ENCODE results near the gene SRGAP2B. TPM values are rescaled to one million over a fixed set of nuclear protein-coding genes. Genes with fewer than 3 reads are reported as not detected.
A peak's percentile ranks its signal among the peaks of the same experiment; 100 is the strongest.
"Not testable (repeated sequence)": the region's sequence is repeated elsewhere in the genome, so short reads cannot be mapped to it uniquely, and the experiment has no call there.

The SRGAP2B gene
- 21.7 and 45.0 TPM in 2 replicates for total RNA-seq (2014; rRNA removed; shearing (Covaris generic))

DNA sequence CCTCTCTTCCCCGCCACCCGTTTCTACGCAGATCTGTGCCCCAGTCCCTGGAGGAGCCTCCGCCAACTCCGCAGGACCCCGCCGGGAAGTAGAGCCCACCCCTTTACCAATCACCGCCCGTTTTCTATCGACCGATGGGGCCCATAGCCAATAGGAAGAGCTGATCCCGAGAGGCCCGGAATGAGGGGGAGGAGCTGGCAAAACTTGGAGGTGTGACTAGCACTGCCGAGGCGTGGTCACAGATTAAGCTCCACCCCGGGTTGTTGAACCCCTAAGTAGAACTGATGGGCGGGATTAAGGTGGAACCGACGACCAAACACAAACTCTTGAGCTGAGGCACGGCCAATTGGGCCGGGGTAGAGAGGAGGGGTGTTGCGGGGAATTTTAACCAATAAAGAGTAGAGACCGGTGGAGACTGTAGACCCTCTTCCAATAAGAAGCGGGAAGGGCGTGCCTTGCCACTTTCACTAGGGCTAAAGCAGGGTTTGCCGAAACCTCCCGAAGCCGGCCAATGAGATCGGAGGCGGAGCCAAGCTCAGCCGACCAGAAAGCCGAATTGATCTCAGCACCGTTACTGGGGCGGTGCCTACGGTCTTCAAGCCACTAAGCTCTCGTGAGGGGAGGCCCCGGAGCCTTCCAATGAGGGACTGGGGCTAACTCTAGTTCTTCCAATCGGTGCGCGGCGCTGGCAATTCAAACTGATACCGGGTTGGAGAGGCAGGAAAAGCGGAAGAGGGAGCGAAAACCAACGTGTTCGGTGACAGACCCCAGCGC is at the start of gene SRGAP2B, which contains the start of gene FAM72D:
Gene SRGAP2B, minus strand, starts transcription at position 45 of the 774 bp plus-strand sequence. CDS start 2,427 bp downstream, outside the sequence.
Gene FAM72D, plus strand, starts transcription at position 691 of the 774 bp plus-strand sequence. CDS start 874 bp downstream, outside the sequence.
- DNase-seq (ENCODE audit: low read depth), result not testable (repeated sequence)

DNA sequence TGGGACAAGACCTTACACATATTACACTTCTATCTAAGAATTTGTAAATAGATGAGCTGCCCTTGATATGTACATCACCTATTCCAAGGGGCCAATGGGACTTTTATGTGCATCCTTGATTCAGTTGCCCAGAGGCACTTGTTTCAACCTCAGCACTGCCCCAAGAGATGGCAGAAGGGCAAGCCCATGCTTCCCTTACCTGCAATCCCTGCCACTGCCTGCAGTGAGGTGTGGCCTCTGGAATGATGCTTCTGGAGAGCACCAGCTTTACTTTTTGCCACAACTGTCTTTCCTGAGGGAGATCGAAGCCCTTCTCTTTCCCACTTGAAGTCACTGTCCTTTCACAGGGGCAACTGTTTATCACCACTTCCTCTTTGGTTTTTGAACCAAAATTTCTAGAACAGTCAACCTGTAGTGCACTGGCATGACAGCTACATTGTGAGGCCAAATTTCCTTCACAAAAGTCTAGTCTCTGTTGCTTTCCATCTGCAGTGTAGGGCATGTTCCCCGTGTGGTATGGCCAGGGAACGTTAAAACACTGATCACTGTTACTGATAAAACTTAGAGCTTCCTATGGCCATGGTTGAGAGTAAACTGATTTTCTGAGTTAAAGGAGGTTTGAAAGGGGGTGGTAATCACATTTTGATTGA is 49.3 kb upstream of the SRGAP2B start:
- DNase-seq (ENCODE audit: low read depth), result not testable (repeated sequence)

DNA sequence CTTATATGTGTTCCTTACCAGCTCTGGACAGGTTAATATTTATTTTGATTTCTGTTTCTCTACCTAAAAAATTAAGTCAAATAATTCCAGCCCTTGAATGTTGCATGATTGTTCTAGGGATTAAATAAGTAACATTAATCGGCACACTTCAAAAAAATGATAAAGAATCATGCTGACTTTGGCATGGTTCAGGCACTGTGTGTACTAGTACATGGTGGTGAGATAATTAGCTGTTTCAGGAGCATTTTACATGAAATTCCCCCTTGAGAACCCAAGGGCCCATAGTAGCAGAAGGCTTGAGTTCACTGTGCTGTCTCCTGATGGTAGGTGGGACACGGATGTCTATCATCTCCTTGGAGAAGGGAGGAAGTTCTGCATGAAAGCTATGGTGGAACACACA is 45.4 kb upstream of the SRGAP2B start:
- DNase-seq (ENCODE audit: low read depth), result not testable (repeated sequence)

DNA sequence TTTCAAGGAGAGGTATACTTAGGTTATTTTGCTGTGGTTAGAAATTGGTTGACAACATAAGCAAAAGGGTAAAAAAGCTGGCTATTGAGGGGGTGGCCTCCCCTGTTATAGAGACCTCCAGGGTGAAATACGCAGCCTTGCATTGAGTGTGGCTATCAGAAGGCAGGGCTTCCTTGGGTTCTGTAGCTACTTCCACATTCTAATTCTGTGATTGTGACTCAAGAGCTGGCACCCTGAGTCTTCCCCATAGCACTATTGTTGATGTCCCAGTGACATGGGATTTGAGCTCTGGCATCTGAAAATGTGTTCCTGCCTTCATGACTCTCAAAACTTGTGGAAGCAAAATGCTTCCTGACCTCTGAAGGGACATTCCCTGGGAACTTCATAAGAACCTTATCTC is 39.3 kb upstream of the SRGAP2B start:
- not testable (repeated sequence) for DNase-seq (ENCODE audit: low read depth)

DNA sequence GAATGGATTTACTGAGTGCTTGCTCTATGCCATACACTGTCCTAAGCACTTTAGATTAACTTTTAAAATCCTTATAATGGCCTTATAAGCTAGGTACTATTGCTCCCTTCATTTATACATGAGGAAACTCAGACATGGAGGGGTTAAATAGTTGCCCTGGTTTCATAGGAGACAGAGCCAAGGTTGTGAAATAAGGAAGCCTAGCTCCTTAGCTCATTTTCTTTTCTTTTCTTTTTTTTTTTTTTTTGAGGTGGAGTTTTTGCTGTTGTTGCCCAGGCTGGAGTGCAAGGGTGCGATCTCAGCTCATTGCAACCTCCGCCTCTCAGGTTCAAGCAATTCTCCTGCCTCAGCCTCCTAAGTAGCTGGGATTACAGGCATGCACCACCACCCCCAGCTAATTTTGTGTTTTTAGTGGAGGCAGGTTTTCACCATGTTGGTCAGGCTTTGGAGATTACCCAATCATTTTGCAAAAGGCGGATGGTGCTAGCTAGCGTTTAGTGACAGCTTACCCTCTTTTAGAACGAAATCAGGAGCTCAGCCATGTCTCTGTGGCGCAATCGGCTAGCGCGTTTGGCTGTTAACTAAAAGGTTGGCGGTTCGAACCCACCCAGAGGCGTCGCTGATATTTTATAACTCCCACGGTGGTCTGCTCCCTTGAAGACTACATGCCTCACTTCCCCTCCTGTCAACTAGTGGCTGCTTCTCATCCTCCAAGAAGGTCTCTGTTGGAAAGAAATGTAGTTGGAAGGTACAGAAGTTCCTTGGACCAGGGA is 33.8 kb upstream of the SRGAP2B start:
- DNase-seq (ENCODE audit: low read depth), result peak; percentile 8

DNA sequence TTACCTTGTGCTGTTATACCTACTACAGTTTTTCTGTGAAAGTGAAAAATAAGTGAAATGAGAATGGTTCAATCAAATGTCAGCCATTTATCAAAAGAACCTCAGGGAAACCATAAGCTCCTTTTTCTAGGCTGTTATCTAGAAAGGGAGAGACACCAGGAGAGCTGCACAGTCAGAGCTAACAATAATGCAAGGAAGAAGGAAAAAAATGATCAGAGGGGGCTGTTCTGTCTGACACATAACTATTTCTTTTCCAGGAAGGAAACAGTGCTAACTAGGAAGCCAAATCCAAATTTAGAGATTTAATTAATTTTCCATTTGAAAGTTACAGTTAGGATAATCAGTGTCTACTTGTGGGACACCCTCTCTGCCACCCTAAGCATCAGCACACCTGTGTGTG is 32.0 kb upstream of the SRGAP2B start:
- DNase-seq (ENCODE audit: low read depth), result not testable (repeated sequence)

DNA sequence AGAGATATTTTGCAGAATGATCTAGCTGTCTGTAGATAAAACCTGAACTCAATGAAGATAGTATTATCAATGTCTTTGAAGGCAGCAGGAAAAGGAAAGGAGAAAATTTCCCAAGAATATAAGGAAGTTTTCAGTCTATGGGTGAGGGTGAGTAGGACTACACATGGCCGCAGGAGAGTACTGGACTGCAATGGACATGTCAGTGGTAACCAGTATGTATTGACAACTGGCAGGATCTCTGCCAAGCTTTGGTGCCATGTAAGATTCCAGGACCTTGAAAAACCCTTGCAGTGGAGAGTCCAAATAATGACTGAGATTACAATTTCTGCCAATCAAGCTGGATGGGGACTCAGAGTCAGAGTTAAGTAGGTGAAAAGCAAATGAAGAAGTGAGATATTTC is 30.0 kb upstream of the SRGAP2B start:
- not testable (repeated sequence) for DNase-seq (ENCODE audit: low read depth)

DNA sequence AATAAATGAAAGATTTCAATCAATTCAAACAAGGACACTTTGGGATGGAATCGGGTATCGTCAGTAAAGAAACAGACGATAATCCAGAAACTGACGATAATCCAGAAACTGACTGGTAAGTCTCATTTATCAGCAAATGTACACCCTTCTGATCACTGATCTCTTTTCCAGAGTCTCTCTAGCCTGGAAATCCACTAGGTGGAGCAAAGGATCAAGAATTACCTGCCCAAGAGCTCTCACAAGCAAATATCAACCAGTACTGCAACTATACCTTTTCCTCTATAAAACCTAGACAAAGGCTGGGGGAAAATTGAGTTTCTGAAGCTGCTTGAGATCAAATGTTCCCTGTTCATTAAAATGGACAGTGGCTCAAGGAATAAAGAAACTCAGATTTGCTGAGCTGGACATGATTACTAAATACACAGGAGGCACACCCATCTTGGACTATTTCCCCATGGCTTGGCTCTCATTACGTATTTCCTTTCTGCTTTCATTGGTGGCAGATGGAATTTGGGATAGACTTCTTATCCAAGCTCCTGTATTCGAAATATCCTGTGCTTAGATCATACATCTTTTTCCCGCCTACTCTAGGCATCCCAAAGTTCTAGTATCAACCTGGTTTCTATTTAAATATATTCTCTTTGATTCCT is 29.0 kb upstream of the SRGAP2B start:
- DNase-seq (ENCODE audit: low read depth), result not testable (repeated sequence)

DNA sequence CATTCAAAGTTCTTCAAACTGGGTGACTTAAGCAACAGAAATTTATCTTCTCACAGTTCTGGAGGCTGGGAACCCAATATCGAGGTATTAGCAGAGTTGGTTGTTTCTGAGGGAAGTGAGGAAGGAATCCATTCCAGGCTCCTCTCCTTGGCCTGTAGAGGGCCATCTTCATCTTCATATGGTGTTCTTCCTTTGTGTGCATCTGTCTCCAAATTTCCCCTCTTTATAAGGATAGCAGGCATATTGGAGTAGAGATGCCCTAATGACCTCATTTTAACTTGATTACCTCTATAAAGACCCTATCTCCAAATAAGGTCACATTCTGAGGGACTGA is 27.9 kb upstream of the SRGAP2B start:
- DNase-seq (ENCODE audit: low read depth), result not testable (repeated sequence)

DNA sequence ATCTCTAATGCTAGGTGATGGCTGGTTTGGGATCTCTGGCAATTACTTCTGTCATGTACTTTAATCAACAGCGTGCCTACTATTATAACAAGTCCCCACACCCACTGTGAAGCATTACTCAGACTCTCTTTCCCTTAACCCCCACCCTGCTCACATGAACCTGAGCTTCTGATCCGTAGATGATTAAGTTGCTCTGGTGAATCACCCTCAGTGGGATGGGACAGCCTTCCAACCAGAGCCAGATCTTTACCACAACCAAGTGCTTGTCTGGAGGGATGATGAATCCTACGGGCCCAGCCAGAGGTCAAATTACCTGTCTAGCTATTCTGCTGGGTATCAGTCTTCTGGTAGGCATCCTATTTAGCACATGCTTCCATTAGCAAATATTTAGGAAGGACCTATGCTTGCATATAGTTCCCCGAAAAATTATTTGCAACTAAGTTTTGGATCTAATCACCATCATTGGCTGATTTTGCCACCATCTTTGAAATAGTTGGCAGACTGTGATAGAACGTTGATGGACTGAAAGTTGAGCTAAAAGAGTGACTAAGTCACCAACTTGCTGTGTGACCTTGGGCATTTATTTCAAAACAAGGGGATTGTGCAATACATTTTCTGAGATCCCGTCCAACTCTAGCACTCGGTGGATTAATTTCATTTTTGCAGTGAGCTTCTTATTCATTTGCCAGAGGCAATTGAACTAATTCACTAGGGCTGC is 27.4 kb upstream of the SRGAP2B start:
- not testable (repeated sequence) for DNase-seq (ENCODE audit: low read depth)

DNA sequence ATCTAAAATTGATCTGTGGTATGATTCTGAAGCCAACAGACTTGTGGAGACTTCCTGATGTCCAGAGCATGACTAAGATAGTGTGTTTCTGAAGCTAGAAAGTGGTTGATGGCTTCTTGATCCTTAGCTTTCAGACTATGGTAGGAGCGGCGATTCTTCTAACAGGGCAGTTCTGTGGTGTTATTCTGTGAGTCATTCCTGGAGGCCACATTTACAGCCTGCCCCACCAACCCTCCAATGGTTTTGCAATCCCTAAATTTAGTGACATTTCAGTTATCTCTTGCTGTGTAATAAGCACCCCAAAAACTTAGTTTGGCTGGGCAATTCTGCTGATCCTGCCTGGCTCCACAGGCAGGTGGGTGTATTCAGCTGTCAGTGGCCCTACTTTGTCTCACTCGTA is 24.7 kb upstream of the SRGAP2B start:
- not testable (repeated sequence) for DNase-seq (ENCODE audit: low read depth)

DNA sequence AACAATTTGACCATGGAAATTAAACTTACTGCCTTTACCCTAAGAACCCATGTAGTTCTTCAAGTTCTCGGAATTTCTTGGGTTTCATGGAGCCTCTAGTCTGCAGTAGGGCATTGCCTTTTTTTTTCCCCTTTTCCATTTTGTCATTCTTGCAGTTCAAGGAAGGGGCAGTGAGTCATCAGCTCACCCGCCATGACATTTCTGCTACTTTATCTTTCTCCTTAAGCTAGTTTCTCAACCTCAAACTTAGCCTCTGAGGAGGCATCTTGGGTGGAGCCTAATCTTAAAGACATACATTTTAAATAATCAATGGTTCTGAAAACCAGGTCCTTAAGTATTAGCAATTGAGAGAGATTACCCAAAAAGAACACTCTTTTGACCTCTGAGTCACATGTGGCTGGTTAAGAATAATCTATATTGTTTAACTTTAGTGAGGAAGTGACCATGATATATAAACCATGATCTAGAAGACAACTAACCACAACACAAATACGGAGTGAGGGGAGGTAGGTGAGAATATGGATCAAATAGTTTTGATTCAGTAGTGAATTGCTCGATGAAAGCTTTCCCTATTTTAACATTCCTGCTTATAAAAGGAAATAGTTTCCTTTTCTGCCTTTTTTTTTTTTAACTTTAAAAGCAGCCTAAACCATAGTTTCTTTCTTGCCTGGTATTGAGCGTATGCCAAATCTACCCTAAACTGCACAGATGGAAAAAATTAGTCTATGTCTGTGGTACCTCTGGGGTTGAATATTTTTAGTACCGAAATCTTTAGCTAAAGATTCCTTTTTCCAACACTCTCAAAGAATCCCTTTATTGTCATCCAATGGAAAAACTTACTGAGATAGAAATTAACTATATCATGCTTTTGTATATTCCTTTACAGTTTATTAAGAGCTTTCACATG is 20.7 kb upstream of the SRGAP2B start:
- DNase-seq (ENCODE audit: low read depth), result not testable (repeated sequence)

DNA sequence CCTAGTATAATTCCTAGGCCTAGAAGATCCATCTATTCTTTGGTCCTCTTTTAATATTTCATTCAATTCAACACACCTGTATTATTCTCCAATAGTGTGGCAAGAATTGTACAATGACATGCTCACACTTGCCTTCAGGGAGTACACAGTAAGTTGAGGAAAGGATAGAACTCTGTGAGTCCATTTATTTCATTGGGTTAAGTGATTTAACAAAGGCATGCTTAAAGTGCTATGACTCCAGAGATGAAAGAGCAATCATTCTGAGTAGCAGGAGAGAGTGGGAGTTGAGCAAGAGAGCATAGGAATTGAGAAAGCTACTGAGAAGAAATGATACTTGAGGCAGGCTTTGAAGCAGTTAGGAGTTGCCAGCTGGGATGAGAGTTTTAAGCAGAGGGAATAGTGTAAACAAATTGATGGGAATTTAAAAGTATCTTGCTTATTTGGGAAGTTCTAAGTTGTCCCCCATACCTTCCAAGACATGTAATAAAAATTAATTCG is 19.5 kb upstream of the SRGAP2B start:
- not testable (repeated sequence) for DNase-seq (ENCODE audit: low read depth)

DNA sequence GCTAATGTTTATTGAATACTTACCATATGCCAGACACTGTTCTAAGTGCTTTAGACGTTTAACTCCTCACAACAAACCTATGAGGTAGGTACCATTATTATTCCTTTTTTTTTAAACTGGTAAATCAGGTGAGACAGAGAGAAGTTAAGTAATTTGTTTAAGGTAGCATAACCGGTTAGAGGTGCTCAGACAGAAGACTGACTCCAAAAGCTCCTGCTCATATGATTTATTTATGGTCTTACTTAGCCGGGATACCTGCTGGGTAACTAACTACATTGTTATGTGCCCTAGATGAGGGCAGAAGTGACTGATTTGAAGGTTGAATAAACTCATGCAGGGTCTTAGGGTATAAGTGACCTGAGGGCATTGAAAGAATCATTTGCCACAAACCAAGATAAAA is 17.6 kb upstream of the SRGAP2B start:
- DNase-seq (ENCODE audit: low read depth), result not testable (repeated sequence)

DNA sequence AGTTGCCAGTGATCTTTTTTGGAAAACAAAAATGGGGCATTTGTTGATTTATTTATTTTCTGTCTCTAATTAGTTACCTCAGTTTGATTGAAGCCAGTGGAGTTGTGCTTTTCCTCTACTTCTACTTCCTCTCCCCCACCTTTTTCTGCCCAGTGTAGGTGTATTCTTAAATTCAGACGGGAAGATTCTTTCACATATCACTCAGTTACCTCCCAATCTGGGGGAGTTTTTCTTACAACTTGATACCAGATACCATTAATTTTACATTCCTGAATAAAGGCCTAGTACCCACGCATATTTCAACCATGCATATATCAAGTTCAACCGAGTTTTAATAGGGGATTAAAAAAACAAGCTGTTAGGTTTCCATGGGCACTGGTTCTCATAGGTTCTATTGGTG is 16.5 kb upstream of the SRGAP2B start:
- not testable (repeated sequence) for DNase-seq (ENCODE audit: low read depth)

DNA sequence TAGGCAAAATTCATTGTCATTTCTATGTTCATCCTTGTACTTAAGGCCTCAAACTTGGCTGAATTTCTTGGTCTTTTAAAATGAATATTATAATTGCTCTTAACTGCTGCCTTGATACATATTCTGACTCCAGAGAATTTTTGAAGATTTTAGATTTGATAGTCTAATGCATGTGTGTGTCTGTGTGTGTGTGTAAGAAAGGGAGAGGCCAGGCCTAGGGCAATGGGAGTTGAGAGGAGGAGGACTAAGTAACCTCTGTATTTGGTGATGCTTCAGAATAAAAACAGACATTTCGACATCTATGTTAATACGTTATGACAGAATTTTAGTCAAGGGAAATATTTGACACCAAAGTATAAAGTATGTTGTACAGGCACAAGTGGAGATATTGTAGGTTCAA is 8.2 kb upstream of the SRGAP2B start:
- DNase-seq (ENCODE audit: low read depth), result not testable (repeated sequence)

DNA sequence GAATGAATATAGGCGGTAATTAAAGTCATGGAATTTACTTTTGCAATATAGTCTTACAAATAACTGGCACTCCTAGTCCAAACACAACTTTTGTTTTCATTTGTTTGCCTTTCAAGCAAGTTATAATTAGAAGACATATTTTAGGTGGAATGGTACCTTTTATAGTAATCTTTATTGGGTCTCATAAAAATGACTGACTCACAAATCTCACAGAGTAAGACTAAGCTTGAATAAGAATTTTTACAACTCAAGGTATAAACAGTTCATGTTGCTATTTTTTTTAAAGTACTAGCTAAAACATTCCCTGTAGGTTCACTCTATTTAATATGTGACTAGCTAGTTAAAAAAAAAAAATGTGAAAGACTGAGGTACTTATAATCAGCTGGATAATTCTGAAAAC is 6.6 kb upstream of the SRGAP2B start:
- DNase-seq (ENCODE audit: low read depth), result not testable (repeated sequence)

DNA sequence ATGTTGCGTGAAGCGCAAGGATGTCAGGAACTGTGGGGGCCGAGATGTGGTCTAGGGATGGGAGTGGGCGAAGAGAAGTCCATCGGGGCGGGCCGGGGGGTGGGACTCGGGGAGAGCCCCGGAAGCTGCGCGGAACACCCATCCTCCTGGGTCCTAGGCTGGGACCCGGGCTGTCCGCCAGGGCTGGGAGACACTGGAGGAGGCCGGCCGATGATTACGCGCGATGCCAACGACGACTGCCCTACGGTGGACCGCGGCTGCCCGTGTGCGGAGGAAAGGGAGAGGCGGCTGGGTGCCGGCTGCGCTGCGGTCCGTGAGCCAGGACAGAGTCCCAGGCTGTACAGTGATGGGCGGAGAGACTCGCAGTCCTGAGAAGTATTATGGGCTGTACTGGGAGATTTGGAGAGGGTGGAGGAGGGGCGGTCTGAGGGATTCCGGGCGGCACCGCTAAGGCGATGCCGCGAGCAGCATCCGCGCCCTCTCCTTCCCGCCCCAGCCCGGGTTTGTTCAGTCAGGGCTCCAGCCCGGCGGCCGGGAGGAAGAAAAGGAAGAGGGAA is 395 bp downstream of the SRGAP2B start:
- not testable (repeated sequence) for DNase-seq (ENCODE audit: low read depth)

DNA sequence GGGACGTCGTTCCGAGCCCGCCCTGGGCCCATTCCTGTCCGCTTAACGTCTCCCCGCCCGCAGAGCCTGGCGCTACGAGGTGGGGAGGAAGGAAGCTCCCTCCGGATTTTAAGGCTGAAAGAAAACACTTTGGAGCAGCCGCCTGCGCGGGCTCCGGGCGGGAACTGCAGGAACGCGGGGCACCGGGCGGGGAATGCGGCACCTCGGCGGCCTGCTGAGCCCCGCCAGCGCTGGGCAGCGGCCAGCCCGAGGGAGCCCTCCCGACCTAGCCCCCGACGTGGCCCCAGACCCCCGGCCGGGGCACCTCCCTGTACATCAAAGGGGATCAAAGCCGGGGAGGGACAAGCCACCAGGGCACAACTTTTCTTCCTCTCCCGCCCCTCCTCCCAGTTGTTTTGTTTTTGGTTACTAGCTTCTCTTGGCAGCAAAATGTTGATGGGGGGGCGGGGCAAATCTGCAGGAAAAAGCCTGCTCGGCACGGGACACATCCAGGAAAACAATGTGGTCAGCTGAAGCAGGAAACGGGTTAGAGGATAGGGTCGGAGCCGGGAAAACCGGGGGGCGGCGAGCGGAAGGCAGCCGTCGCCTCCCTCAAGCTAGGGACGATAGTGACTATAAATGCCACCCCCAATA is 1.5 kb downstream of the SRGAP2B start:
- peak; percentile 10 for DNase-seq (ENCODE audit: low read depth)

All from M059J (cell line).